IMR-90 (cell line): Measurements from ENCODE around the gene TMEM52B. TPM values are rescaled to one million over a fixed set of nuclear protein-coding genes. Genes with fewer than 3 reads are reported as not detected.
A peak's percentile ranks its signal among the peaks of the same experiment; 100 is the strongest.

Experiments
- ATAC-seq: fragments of 200-7000 bp; cut with Tn5 transposase; 2 replicates; pipeline ENCODE4 v1.9.1; 2020; ENCODE audit warnings: low read depth, mild to moderate bottlenecking, moderate library complexity
- BruUV-seq: library from RNA; stranded (reverse); fragments of 400-500 nt; replicated peaks from 2 replicates; lab custom pipeline; 2021; lab: Mats Ljungman, UMichigan
- CTCF ChIA-PET: fragments of 300-600 bp; formaldehyde crosslinking; extraction: SDS; loops from one replicate; lab custom pipeline; 2021; ENCODE audit warnings: antibody characterized with exemption; lab: Yijun Ruan, JAX
- POLR2A ChIA-PET: fragments of 300-600 bp; sonication (Branson Sonifier 250); formaldehyde crosslinking; loops from one replicate; lab custom pipeline; 2022; ENCODE audit warnings: antibody characterized with exemption; ENCODE audit not compliant: unreplicated experiment; lab: Charles Lee
- DNase-seq: peaks from one replicate; pipeline ENCODE4 v3.0.0; 2013
- H2AFZ ChIP-seq: replicated peaks from 2 replicates; pipeline ENCODE3; 2013; ENCODE audit warnings: low read length, mild to moderate bottlenecking; ENCODE audit not compliant: poor library complexity
- H2AK5ac ChIP-seq: 2 replicates; pipeline ENCODE4 v1.6.1; 2013; ENCODE audit warnings: low read depth, low read length, inconsistent platforms
- H2AK9ac ChIP-seq: replicated peaks from 2 replicates; pipeline ENCODE3; 2013; ENCODE audit warnings: mild to moderate bottlenecking, low read depth, low read length, moderate library complexity; ENCODE audit not compliant: poor library complexity
- H2BK120ac ChIP-seq: 2 replicates; pipeline ENCODE4 v1.6.1; 2013; ENCODE audit warnings: low read depth, low read length, inconsistent platforms
- H2BK15ac ChIP-seq: 3 replicates; pipeline ENCODE4 v1.6.1; 2013; ENCODE audit warnings: low read depth, low read length, inconsistent platforms
- H2BK20ac ChIP-seq: 2 replicates; pipeline ENCODE4 v1.6.1; 2013; ENCODE audit warnings: low read depth, mild to moderate bottlenecking, inconsistent platforms, low read length, moderate library complexity
- H2BK5ac ChIP-seq: 2 replicates; pipeline ENCODE4 v1.6.1; 2013; ENCODE audit warnings: mild to moderate bottlenecking, low read depth, low read length, inconsistent platforms; ENCODE audit not compliant: poor library complexity, severe bottlenecking
- H3K14ac ChIP-seq: replicated peaks from 2 replicates; pipeline ENCODE4 v1.6.1; 2013; ENCODE audit warnings: low read depth, low read length, inconsistent platforms
- H3K18ac ChIP-seq: 2 replicates; pipeline ENCODE4 v1.6.1; 2013; ENCODE audit warnings: low read depth, low read length, control low read depth
- H3K23ac ChIP-seq: 2 replicates; pipeline ENCODE4 v1.6.1; 2013; ENCODE audit warnings: low read depth, low read length, inconsistent platforms
- H3K27ac ChIP-seq: 2 replicates; pipeline ENCODE4 v1.5.1; 2013; ENCODE audit warnings: mild to moderate bottlenecking, control low read depth, low read length; ENCODE audit not compliant: insufficient read depth
- H3K27me3 ChIP-seq: 2 replicates; pipeline ENCODE4 v1.6.1; 2013; ENCODE audit warnings: low read length; ENCODE audit not compliant: control insufficient read depth, insufficient read depth
- H3K36me3 ChIP-seq: 2 replicates; pipeline ENCODE4 v1.6.1; 2013; ENCODE audit warnings: low read length, mixed read lengths; ENCODE audit not compliant: control insufficient read depth, insufficient read depth
- H3K4ac ChIP-seq: 2 replicates; pipeline ENCODE4 v1.6.1; 2013; ENCODE audit warnings: low read depth, low read length, inconsistent platforms
- H3K4me1 ChIP-seq: 2 replicates; pipeline ENCODE4 v1.6.1; 2013; ENCODE audit warnings: low read length, mixed read lengths; ENCODE audit not compliant: control insufficient read depth, insufficient read depth
- H3K4me2 ChIP-seq: 2 replicates; pipeline ENCODE4 v1.6.1; 2013; ENCODE audit warnings: low read depth, mild to moderate bottlenecking, control low read depth, low read length, moderate library complexity
- H3K4me3 ChIP-seq: 2 replicates; pipeline ENCODE4 v1.5.1; 2013; ENCODE audit warnings: low read depth, mild to moderate bottlenecking, control low read depth, low read length, moderate library complexity; ENCODE audit not compliant: insufficient read depth
- H3K56ac ChIP-seq: 2 replicates; pipeline ENCODE4 v1.6.1; 2013; ENCODE audit warnings: low read length, inconsistent platforms; ENCODE audit not compliant: insufficient read depth; ENCODE audit errors: extremely low read depth
- H3K79me1 ChIP-seq, 2 experiments: 2 replicates each; pipeline ENCODE4 v1.6.1; 2013; ENCODE audit warnings: low read length in 2 of 2, inconsistent platforms in 1 of 2, low read depth in 1 of 2
- H3K9ac ChIP-seq: 2 replicates; pipeline ENCODE4 v1.6.1; 2013; ENCODE audit warnings: low read depth, low read length, control low read depth
- H3K9me1 ChIP-seq: 2 replicates; pipeline ENCODE4 v1.6.1; 2013; ENCODE audit warnings: low read length, inconsistent platforms; ENCODE audit not compliant: insufficient read depth
- H3K9me3 ChIP-seq: 2 replicates; pipeline ENCODE4 v1.6.1; 2013; ENCODE audit warnings: low read length; ENCODE audit not compliant: control insufficient read depth, insufficient read depth
- H4K20me1 ChIP-seq: 2 replicates; pipeline ENCODE4 v1.6.1; 2013; ENCODE audit warnings: low read length, inconsistent platforms; ENCODE audit not compliant: insufficient read depth
- H4K5ac ChIP-seq: 2 replicates; pipeline ENCODE4 v1.6.1; 2013; ENCODE audit warnings: mild to moderate bottlenecking, low read depth, low read length, control low read depth
- H4K8ac ChIP-seq, 2 experiments: 2 replicates each; pipeline ENCODE4 v1.6.1; 2013; ENCODE audit warnings: low read depth in 2 of 2, low read length in 2 of 2, control low read depth in 1 of 2, inconsistent platforms in 1 of 2
- H4K91ac ChIP-seq: 2 replicates; pipeline ENCODE4 v1.6.1; 2013; ENCODE audit warnings: low read depth, low read length, inconsistent platforms; ENCODE audit not compliant: insufficient read depth
- BHLHE40 ChIP-seq: fragments of 150-350 bp; IDR thresholded peaks from 2 replicates; pipeline ENCODE4 v1.6.1; 2016; ENCODE audit warnings: mild to moderate bottlenecking, low read depth, low read length
- CEBPB ChIP-seq: IDR thresholded peaks from 2 replicates; pipeline ENCODE4 v1.6.1; 2012; ENCODE audit warnings: low read depth, low read length, improper control_type of control experiment
- FOS ChIP-seq: fragments of 150-350 bp; IDR thresholded peaks from 2 replicates; pipeline ENCODE4 v1.6.1; 2016; ENCODE audit warnings: low read depth, low read length
- MAFK ChIP-seq: IDR thresholded peaks from 2 replicates; pipeline ENCODE4 v1.6.1; 2012; ENCODE audit warnings: low read depth, low read length, improper control_type of control experiment
- MAZ ChIP-seq: IDR thresholded peaks from 2 replicates; pipeline ENCODE4 v1.6.1; 2012; ENCODE audit warnings: low read depth, mild to moderate bottlenecking, low read length, improper control_type of control experiment, moderate library complexity, borderline replicate concordance
- MXI1 ChIP-seq: IDR thresholded peaks from 2 replicates; pipeline ENCODE4 v1.6.1; 2012; ENCODE audit warnings: low read depth, mild to moderate bottlenecking, low read length, moderate library complexity, borderline replicate concordance
- NFE2L2 ChIP-seq: fragments of 150-350 bp; IDR thresholded peaks from 2 replicates; pipeline ENCODE4 v1.6.1; 2016; ENCODE audit warnings: low read depth, mild to moderate bottlenecking, low read length
- POLR2A ChIP-seq: IDR thresholded peaks from 2 replicates; pipeline ENCODE4 v1.6.1; 2012; ENCODE audit warnings: mild to moderate bottlenecking, low read depth, low read length
- RAD21 ChIP-seq: IDR thresholded peaks from 2 replicates; pipeline ENCODE4 v1.6.1; 2012; ENCODE audit warnings: low read length, improper control_type of control experiment
- RCOR1 ChIP-seq: IDR thresholded peaks from 2 replicates; pipeline ENCODE4 v1.6.1; 2012; ENCODE audit warnings: mild to moderate bottlenecking, low read length, improper control_type of control experiment; ENCODE audit not compliant: insufficient replicate concordance
- RFX5 ChIP-seq: IDR thresholded peaks from 2 replicates; pipeline ENCODE4 v1.8.0; 2012; ENCODE audit warnings: low read depth, mild to moderate bottlenecking, low read length, moderate library complexity
- SMC3 ChIP-seq: fragments of 150-350 bp; IDR thresholded peaks from 2 replicates; pipeline ENCODE4 v1.6.1; 2016; ENCODE audit warnings: low read depth, mild to moderate bottlenecking, antibody characterized with exemption, low read length, moderate library complexity
- WGBS, 2 experiments: methylation state at CpG; one replicate each; pipeline versions ENCODE4 v1.1.5 to v1.1.7; 2013; ENCODE audit warnings: missing lambda C conversion rate in 2 of 2; ENCODE audit not compliant: insufficient read length in 1 of 2; ENCODE audit errors: extremely low coverage in 2 of 2; 5-methylcytosine and 5-hydroxymethylcytosine counted together
- dilution Hi-C: fragments of 300-500 bp; cut with HindIII; formaldehyde crosslinking; loops from one replicate; pipeline ENCODE4 v1.14.3; 2018; ENCODE audit warnings: low sequenced_read_pairs; ENCODE audit not compliant: unreplicated experiment
- in situ Hi-C: fragments of 300-500 bp; cut with MboI; formaldehyde crosslinking; loops from 3 replicates; pipeline ENCODE4 v1.14.3; 2019; ENCODE audit warnings: low sequenced_read_pairs, inconsistent platforms, mixed read lengths
- intact Hi-C: fragments of 100-400 bp; cut with micrococcal nuclease; formaldehyde crosslinking; loops from 2 replicates; pipeline ENCODE4 v1.10.0; 2022
- polyA plus RNA-seq, 3 experiments: library from polyadenylated mRNA; depleted of rRNA; stranded (reverse); fragments of >200 nt; gene quantifications; 2 replicates each; pipeline ENCODE4 v1.2.3, GENCODE V29; 2012; ENCODE audit warnings: low replicate concordance in 1 of 3
- total RNA-seq: library from RNA; depleted of rRNA; stranded (reverse); fragments of >200 nt; gene quantifications from 2 replicates; pipeline ENCODE4 v1.2.3, GENCODE V29; 2012
- TF ChIP-seq, protein P1 (sequence below): conservative IDR thresholded peaks from 2 replicates; pipeline ENCODE4 v1.5.1; 2012; ENCODE audit warnings: mild to moderate bottlenecking, low read depth, low read length, improper control_type of control experiment
- TF ChIP-seq, protein P2 (sequence below): fragments of 150-350 bp; IDR thresholded peaks from 2 replicates; pipeline ENCODE4 v1.6.1; 2017; ENCODE audit warnings: mild to moderate bottlenecking, antibody characterized with exemption, low read length, low read depth
- TF ChIP-seq, protein P3 (sequence below): fragments of 150-350 bp; IDR thresholded peaks from 2 replicates; pipeline ENCODE4 v1.6.1; 2016; ENCODE audit warnings: low read depth, mild to moderate bottlenecking, low read length, moderate library complexity, borderline replicate concordance

Gene TMEM52B
- total and polyA plus RNA-seq, 2 of the 4 experiments (the other 2 are of a cell fraction), result 2.0 to 3.6 TPM

DNA sequence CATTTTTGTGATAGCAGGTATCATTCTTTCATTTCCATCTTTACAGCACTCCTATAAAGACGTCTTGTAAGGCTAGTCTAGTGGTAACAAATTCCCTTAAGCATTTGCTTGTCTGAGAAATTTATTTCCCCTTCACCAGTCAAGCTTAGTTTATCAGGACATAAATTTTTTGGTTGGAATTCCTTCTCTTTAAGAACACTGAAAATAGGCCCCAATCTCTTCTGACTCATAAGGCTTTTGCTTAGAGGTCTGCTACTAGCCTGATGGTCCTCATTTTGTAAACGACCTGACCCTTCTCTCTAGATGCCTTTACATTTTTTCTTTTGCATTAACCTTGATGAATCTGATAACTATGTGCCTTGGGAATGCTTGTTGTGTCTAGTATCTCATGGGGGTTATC, 27.2 kb upstream of the TMEM52B start:
- no peaks in the 10 kb centered on the region for H3K9me3 ChIP-seq
- no peak overlapping the region for H2BK120ac ChIP-seq
- H3K14ac ChIP-seq, result no peak overlapping the region
- ATAC-seq (no peak; the same call in 1 of the 2 replicates), DNase-seq (no peak)
- no peak overlapping the region for H2AK9ac ChIP-seq
- H2AFZ ChIP-seq, result no peak overlapping the region
- no peak overlapping the region for H3K18ac ChIP-seq
- no CpG with 5 or more reads among the region's 2 CpGs for WGBS, 2 experiments
- H4K20me1 ChIP-seq, result no peaks in the 10 kb centered on the region
- H4K8ac ChIP-seq, result no peak overlapping the region
- H4K91ac ChIP-seq, result no peak overlapping the region
- H4K5ac ChIP-seq, result no peak overlapping the region
- no peak overlapping the region for H2AK5ac ChIP-seq
- H3K4me1 ChIP-seq, result peaks cover 8% of the 10 kb centered on the region
- H3K79me1 ChIP-seq, result no peaks in the 10 kb centered on the region
- in situ Hi-C loops (loop anchor here (5.0 kb wide), 1 partner anchor 41 kb away; no protein-coding TSS in a partner anchor), intact Hi-C loops (loop anchor here (2.0 kb wide), 1 partner anchor 411 kb away; no protein-coding TSS in a partner anchor), dilution Hi-C loops (no loop called here)
- no peak overlapping the region for H3K56ac ChIP-seq
- H3K27me3 ChIP-seq, result no peaks in the 10 kb centered on the region
- no peak overlapping the region for H3K4me3 ChIP-seq
- H3K36me3 ChIP-seq, result no peaks in the 10 kb centered on the region
- POLR2A ChIA-PET, result no interaction called here
- H3K9me1 ChIP-seq, result no peaks in the 10 kb centered on the region
- no peak overlapping the region for H3K27ac ChIP-seq
- BruUV-seq, result no TSS peak
- H3K23ac ChIP-seq, result no peak overlapping the region
- CTCF ChIA-PET, result interaction anchor here (0.6 kb wide), 1 partner anchor 109 kb away, joined by 3 read pairs; no protein-coding TSS in a partner anchor
- no peak overlapping the region for H3K4me2 ChIP-seq
- no peak overlapping the region for H2BK15ac ChIP-seq
- H2BK20ac ChIP-seq, result no peak overlapping the region
- H2BK5ac ChIP-seq, result peak overlapping the region; percentile 47
- no peak overlapping the region for H3K4ac ChIP-seq
- no peak for TF ChIP-seq CEBPB
- TF ChIP-seq MAFK, result no peak
- TF ChIP-seq MAZ, result no peak
- TF ChIP-seq, protein P1, sequence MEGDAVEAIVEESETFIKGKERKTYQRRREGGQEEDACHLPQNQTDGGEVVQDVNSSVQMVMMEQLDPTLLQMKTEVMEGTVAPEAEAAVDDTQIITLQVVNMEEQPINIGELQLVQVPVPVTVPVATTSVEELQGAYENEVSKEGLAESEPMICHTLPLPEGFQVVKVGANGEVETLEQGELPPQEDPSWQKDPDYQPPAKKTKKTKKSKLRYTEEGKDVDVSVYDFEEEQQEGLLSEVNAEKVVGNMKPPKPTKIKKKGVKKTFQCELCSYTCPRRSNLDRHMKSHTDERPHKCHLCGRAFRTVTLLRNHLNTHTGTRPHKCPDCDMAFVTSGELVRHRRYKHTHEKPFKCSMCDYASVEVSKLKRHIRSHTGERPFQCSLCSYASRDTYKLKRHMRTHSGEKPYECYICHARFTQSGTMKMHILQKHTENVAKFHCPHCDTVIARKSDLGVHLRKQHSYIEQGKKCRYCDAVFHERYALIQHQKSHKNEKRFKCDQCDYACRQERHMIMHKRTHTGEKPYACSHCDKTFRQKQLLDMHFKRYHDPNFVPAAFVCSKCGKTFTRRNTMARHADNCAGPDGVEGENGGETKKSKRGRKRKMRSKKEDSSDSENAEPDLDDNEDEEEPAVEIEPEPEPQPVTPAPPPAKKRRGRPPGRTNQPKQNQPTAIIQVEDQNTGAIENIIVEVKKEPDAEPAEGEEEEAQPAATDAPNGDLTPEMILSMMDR, result no peak
- TF ChIP-seq NFE2L2, result no peak
- no peak for TF ChIP-seq POLR2A
- TF ChIP-seq, protein P2, sequence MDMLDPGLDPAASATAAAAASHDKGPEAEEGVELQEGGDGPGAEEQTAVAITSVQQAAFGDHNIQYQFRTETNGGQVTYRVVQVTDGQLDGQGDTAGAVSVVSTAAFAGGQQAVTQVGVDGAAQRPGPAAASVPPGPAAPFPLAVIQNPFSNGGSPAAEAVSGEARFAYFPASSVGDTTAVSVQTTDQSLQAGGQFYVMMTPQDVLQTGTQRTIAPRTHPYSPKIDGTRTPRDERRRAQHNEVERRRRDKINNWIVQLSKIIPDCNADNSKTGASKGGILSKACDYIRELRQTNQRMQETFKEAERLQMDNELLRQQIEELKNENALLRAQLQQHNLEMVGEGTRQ, result no peak
- no peak for TF ChIP-seq FOS
- no peak for TF ChIP-seq MXI1
- TF ChIP-seq RCOR1, result no peak
- TF ChIP-seq BHLHE40, result no peak
- TF ChIP-seq RAD21, result no peak
- no peak for TF ChIP-seq RFX5
- no peak for TF ChIP-seq SMC3
- TF ChIP-seq, protein P3, sequence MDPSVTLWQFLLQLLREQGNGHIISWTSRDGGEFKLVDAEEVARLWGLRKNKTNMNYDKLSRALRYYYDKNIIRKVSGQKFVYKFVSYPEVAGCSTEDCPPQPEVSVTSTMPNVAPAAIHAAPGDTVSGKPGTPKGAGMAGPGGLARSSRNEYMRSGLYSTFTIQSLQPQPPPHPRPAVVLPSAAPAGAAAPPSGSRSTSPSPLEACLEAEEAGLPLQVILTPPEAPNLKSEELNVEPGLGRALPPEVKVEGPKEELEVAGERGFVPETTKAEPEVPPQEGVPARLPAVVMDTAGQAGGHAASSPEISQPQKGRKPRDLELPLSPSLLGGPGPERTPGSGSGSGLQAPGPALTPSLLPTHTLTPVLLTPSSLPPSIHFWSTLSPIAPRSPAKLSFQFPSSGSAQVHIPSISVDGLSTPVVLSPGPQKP, result no peak
- no peak overlapping the region for H3K9ac ChIP-seq
